GM11168 (cell line): Measurements from ENCODE around the gene SPATA20.

Experiments
- in situ Hi-C: fragments of 300-500 bp; cut with MboI; formaldehyde crosslinking; loops from one replicate; pipeline ENCODE4 v1.12.0; 2022; ENCODE audit warnings: low sequenced_read_pairs; ENCODE audit not compliant: unreplicated experiment

SPATA20 gene

GRCh38 chr17:50538549-50539410 is 8.2 kb upstream of the SPATA20 start:
- in situ Hi-C loops: no loop called here

DNA sequence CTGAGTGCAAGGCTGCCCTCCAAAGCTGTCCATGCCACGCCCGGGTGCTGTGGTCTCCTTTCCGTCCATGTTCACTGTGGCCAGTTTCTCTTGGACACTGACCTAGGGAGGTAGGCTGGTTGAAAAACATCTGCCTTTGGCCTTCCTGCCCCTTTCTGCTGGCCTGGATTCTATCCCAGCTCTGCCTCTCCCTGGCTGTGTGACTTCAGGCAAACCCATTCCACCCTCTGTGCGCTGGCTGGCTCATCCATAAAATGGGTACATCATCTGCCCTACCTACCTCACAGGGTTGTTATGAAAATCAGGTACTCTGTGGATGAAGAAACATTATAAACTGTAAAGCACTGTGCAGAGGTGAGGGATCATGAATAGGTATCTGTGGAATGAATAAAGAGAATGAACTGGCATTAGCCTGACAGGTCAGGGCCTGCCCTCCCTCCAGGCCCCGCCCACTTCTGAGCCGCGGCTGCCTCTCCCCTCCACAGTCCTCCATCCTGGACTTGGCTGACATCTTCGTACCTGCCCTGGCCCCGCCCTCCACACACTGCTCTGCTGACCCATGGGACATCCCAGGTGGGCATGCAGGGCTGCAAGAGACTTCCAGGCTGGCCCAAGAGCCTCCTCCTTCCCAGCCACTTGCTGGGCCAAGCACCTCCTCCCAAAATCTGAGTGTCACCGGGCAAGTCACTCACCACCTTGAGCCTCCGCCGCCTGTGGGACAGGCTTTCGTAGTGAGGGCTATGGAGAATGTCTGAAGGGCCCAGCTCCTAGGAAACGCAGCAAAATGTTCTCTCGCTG is 7.0 kb upstream of the SPATA20 start:
- in situ Hi-C loops: no loop called here

DNA sequence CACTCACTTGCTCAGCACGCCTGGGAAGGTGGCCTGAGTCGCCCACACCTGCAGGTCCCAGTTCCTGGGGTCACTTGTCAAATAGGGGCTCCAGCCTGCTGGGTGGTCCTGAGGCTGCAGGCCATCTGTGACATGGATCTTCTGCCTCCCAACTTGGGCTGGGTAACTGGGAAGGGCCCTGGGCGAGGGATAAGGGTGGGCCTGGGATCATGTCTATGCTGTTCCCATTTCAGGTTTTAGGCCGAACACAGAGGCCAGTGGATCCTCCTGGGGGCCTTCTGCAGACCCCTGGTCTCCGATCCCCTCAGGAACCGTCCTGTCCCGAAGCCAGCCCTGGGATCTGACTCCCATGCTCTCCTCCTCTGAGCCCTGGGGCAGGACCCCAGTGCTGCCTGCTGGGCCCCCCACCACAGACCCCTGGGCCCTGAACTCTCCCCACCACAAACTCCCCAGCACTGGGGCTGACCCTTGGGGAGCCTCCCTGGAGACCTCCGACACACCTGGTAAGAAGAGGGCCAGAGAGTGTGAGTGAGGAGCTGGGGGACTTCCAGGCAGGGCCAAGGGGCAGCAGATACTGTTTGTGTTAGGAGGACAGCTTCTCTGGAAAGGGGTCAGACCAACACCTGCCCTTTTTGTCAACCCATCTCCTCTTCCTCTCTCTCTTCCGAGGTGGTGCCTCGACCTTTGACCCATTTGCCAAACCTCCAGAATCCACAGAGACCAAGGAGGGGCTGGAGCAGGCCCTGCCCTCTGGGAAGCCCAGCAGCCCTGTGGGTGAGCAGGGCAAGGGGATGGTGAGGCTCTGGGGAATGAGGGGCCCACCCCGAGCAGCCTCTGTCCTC is 6.2 kb upstream of the SPATA20 start:
- in situ Hi-C loops: no loop called here

GRCh38 chr17:50541402-50541715 is 5.6 kb upstream of the SPATA20 start:
- in situ Hi-C loops: no loop called here

- in situ Hi-C loops: no loop called here
Measured at GRCh38 chr17:50541716-50542688, 5.0 kb upstream of the SPATA20 start.

- in situ Hi-C loops: no loop called here
Measured at GRCh38 chr17:50542795-50543774, 3.9 kb upstream of the SPATA20 start.

DNA sequence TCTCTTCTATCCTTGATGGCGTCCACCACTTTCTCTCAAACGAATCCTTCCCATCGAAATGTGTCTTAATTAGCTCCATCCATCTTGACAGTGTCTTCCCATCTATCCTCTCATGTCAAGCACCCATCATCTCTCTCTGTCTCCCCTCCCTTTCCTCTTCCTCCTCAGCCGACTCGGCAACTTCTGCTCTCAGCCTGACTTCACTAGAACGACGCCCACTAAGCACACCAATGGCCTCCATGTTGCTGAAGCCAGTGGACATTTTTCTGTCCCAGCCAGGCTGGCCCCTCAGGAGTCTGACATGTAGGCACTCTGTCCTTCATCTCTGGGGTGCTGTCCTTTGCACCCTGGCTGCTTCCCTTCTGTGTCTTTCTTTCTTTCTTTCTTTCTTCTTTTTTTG is 2.5 kb upstream of the SPATA20 start:
- in situ Hi-C loops: no loop called here

- in situ Hi-C loops: no loop called here
Measured at GRCh38 chr17:50545311-50545710, 1.7 kb upstream of the SPATA20 start.

DNA sequence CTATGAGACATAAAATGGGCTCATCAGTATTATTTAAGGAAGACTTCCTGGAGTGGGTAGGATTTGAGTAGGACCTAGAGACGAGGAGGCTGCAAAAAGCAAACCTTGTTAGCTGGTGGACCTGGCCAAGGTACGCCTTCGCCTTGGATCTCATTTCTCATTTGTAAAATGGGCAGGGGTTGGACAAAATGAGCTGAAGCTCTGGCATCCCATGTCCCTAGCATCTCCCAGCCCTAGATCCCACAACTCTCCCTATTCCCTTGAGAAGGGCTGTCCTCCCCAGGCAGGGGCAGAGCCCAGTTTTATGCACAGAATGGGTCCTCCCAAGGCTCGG is 306 bp upstream of the SPATA20 start:
- in situ Hi-C loops: no loop called here

DNA sequence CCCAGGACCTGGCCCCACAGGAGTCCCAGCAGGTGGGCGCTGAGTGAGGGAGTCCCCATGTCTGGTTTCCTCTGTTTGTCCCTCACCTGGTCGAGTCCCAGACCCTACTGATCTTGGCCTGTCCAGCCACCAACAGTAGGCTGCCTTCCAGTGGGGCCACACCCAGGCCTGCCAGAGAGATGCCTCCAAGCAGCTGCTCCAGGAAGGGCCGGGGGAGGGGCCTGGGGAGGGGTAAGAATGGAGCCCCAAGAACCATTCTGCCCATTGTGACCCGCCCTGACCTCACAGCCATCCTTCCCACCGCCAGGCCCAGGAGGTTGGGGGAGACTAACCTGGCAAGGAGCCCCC is 736 bp downstream of the SPATA20 start:
- in situ Hi-C loops: no loop called here

DNA sequence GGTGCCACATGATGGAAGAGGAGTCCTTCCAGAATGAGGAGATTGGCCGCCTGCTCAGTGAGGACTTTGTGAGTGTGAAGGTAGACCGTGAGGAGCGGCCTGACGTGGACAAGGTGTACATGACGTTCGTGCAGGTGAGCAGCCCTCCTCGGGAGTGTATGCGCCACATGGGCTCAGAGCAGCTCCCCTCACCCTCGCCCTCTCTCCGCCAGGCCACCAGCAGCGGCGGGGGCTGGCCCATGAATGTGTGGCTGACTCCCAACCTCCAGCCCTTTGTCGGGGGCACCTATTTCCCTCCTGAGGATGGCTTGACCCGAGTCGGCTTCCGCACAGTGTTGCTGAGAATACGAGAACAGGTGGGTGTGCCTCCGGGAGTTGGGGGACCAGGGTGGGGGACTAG is 1.9 kb downstream of the SPATA20 start:
- in situ Hi-C loops: no loop called here

- in situ Hi-C loops: no loop called here
Measured at GRCh38 chr17:50549256-50549941, 2.4 kb downstream of the SPATA20 start.

DNA sequence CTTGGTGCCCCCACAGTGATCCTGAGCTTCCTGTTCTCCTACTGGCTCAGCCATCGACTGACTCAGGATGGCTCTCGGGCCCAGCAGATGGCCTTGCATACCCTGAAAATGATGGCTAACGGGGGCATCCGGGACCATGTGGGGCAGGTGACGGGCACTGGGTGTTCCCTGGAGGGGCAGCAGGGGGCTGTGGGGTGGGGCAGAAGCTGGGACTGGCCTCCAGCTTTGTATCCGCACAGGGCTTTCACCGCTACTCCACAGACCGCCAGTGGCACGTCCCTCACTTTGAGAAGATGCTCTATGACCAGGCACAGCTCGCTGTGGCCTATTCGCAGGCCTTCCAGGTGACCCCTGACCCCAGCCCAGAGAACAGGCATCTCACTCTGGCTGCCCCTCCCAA is 3.0 kb downstream of the SPATA20 start:
- in situ Hi-C loops: loop anchor here (5.0 kb wide), 1 partner anchor 77 kb away; no protein-coding TSS in a partner anchor

- in situ Hi-C loops: loop anchor here (5.0 kb wide), 1 partner anchor 76 kb away; no protein-coding TSS in a partner anchor
Measured at GRCh38 chr17:50550661-50551432, 3.9 kb downstream of the SPATA20 start.

DNA sequence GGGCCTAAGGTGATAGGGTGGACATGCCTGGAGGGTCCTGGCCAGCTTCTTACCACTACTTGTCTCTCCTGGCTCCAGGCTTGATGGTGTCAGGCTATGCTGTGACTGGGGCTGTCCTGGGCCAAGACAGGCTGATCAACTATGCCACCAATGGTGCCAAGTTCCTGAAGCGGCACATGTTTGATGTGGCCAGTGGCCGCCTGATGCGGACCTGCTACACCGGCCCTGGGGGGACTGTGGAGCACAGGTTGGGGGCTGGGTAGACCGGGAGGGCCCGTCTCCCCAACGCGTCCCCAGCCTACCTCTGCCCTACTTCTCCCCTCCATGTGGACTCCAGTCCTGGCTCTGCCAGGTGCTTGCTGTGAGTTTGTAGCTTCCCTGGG is 4.5 kb downstream of the SPATA20 start:
- in situ Hi-C loops: loop anchor here (5.0 kb wide), 1 partner anchor 76 kb away; no protein-coding TSS in a partner anchor

DNA sequence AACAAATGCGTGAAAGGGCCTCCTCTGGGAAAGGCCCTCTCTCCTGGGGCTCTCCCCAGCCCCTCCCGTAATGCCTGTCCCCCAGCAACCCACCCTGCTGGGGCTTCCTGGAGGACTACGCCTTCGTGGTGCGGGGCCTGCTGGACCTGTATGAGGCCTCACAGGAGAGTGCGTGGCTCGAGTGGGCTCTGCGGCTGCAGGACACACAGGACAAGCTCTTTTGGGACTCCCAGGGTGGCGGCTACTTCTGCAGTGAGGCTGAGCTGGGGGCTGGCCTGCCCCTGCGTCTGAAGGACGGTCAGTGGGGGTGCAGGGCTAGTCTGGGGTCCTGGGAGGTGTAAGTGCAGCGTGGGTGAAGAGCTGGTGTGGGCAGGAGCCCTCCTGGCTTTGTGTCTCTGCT is 4.9 kb downstream of the SPATA20 start:
- in situ Hi-C loops: loop anchor here (5.0 kb wide), 1 partner anchor 75 kb away; no protein-coding TSS in a partner anchor

DNA sequence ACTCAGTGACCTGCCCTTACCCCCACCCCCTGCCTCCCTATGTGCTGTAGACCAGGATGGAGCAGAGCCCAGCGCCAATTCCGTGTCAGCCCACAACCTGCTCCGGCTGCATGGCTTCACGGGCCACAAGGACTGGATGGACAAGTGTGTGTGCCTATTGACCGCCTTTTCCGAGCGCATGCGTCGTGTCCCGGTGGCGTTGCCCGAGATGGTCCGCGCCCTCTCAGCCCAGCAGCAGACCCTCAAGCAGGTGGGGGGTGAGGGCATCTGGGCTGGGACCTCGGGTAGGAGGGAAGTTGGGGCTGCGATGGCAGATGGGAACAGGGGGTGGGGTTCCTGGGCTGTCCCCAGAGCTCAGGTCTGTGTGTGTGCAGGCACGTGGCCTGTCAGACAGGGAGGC is 7.2 kb downstream of the SPATA20 start:
- in situ Hi-C loops: loop anchor here (5.0 kb wide), 1 partner anchor 73 kb away; no protein-coding TSS in a partner anchor
